H9 (cell line): ENCODE results near the gene ZNF385B. TPM values are rescaled to one million over a fixed set of nuclear protein-coding genes. Genes with fewer than 3 reads are reported as not detected.

ENCODE experiments used
- DNase-seq: peaks from one replicate; pipeline ENCODE4 v3.0.0-alpha.2; 2017
- H2AFZ ChIP-seq: one replicate; pipeline ENCODE4 v1.6.1; 2013; ENCODE audit warnings: mild to moderate bottlenecking, low read length, control low read depth, moderate library complexity
- H2AK5ac ChIP-seq: 2 replicates; pipeline ENCODE4 v1.6.1; 2013; ENCODE audit warnings: low read length, control low read depth, mixed read lengths; ENCODE audit not compliant: insufficient read length
- H2BK120ac ChIP-seq: one replicate; pipeline ENCODE4 v1.6.1; 2013; ENCODE audit warnings: low read depth, mild to moderate bottlenecking, low read length, control low read depth, inconsistent platforms; ENCODE audit not compliant: poor library complexity, severe bottlenecking
- H2BK12ac ChIP-seq: 2 replicates; pipeline ENCODE4 v1.6.1; 2013; ENCODE audit warnings: low read length, control low read depth, mixed read lengths, low read depth; ENCODE audit not compliant: insufficient read length
- H2BK15ac ChIP-seq: 2 replicates; pipeline ENCODE4 v1.6.1; 2013; ENCODE audit warnings: low read depth, low read length, control low read depth
- H2BK20ac ChIP-seq: one replicate; pipeline ENCODE4 v1.6.1; 2013; ENCODE audit warnings: low read depth, mild to moderate bottlenecking, low read length, control low read depth, inconsistent platforms; ENCODE audit not compliant: poor library complexity, severe bottlenecking
- H2BK5ac ChIP-seq: 2 replicates; pipeline ENCODE4 v1.6.1; 2013; ENCODE audit warnings: low read length, control low read depth, mixed read lengths; ENCODE audit not compliant: insufficient read length
- H3K14ac ChIP-seq: 2 replicates; pipeline ENCODE4 v1.6.1; 2013; ENCODE audit warnings: low read length, control low read depth; ENCODE audit not compliant: insufficient read depth
- H3K18ac ChIP-seq: 2 replicates; pipeline ENCODE4 v1.6.1; 2013; ENCODE audit warnings: low read depth, mild to moderate bottlenecking, mixed read lengths, low read length, control low read depth; ENCODE audit not compliant: insufficient read length
- H3K23ac ChIP-seq: 2 replicates; pipeline ENCODE4 v1.6.1; 2013; ENCODE audit warnings: low read length, control low read depth, mixed read lengths, low read depth; ENCODE audit not compliant: insufficient read length
- H3K23me2 ChIP-seq: 2 replicates; pipeline ENCODE4 v1.6.1; 2013; ENCODE audit warnings: low read depth, mild to moderate bottlenecking, mixed read lengths, low read length, control low read depth; ENCODE audit not compliant: insufficient read length, poor library complexity, severe bottlenecking
- H3K27ac ChIP-seq: 2 replicates; pipeline ENCODE4 v1.5.1; 2013; ENCODE audit warnings: low read length, control low read depth, mixed read lengths, low read depth; ENCODE audit not compliant: insufficient read length
- H3K27me3 ChIP-seq: 2 replicates; pipeline ENCODE4 v1.6.1; 2013; ENCODE audit warnings: low read length, control low read depth, inconsistent platforms; ENCODE audit not compliant: insufficient read depth
- H3K4ac ChIP-seq: 2 replicates; pipeline ENCODE4 v1.6.1; 2013; ENCODE audit warnings: low read depth, mild to moderate bottlenecking, control low read depth, inconsistent platforms, low read length, moderate library complexity
- H3K4me1 ChIP-seq: 2 replicates; pipeline ENCODE4 v1.6.1; 2013; ENCODE audit warnings: low read length, control low read depth, inconsistent platforms; ENCODE audit not compliant: insufficient read depth
- H3K4me2 ChIP-seq: 2 replicates; pipeline ENCODE4 v1.6.1; 2013; ENCODE audit warnings: low read length, control low read depth, mixed read lengths; ENCODE audit not compliant: insufficient read length, insufficient read depth
- H3K56ac ChIP-seq: 2 replicates; pipeline ENCODE4 v1.6.1; 2013; ENCODE audit warnings: low read depth, mild to moderate bottlenecking, mixed read lengths, low read length, control low read depth; ENCODE audit not compliant: insufficient read length
- H3K79me1 ChIP-seq: 2 replicates; pipeline ENCODE4 v1.6.1; 2013; ENCODE audit warnings: low read depth, mild to moderate bottlenecking, moderate library complexity, low read length, control low read depth, inconsistent platforms; ENCODE audit not compliant: insufficient read depth, poor library complexity, severe bottlenecking
- H3K79me2 ChIP-seq: 2 replicates; pipeline ENCODE4 v1.6.1; 2013; ENCODE audit warnings: low read length, control low read depth, inconsistent platforms; ENCODE audit not compliant: insufficient read depth
- H3K9ac ChIP-seq: 2 replicates; pipeline ENCODE4 v1.6.1; 2013; ENCODE audit warnings: low read length, control low read depth, mixed read lengths; ENCODE audit not compliant: insufficient read length; ENCODE audit errors: extremely low read depth
- H3K9me3 ChIP-seq: one replicate; pipeline ENCODE4 v1.6.1; 2013; ENCODE audit warnings: low read depth, low read length, inconsistent platforms; ENCODE audit not compliant: control insufficient read depth
- H3T11ph ChIP-seq: one replicate; pipeline ENCODE4 v1.6.1; 2013; ENCODE audit warnings: mild to moderate bottlenecking, low read length, control low read depth, inconsistent platforms
- H4K20me1 ChIP-seq: one replicate; pipeline ENCODE4 v1.6.1; 2013; ENCODE audit not compliant: control insufficient read depth, insufficient read length, insufficient read depth
- H4K5ac ChIP-seq: 2 replicates; pipeline ENCODE4 v1.6.1; 2013; ENCODE audit warnings: low read depth, mild to moderate bottlenecking, mixed read lengths, low read length, control low read depth; ENCODE audit not compliant: insufficient read length
- H4K8ac ChIP-seq: replicated peaks from 2 replicates; pipeline ENCODE4 v1.6.1; 2013; ENCODE audit warnings: low read length, control low read depth, mixed read lengths, low read depth; ENCODE audit not compliant: insufficient read length
- H4K91ac ChIP-seq: 2 replicates; pipeline ENCODE4 v1.6.1; 2013; ENCODE audit warnings: low read depth, mild to moderate bottlenecking, moderate library complexity, mixed read lengths, low read length, control low read depth; ENCODE audit not compliant: insufficient read length
- H3K27ac Mint-ChIP-seq, 3 experiments: 2 replicates in 2 of 3; 3 replicates in 1 of 3; pipeline ENCODE4 v1.8.0; 2020 to 2021; ENCODE audit warnings: mixed read lengths in 3 of 3, mild to moderate bottlenecking in 1 of 3, moderate library complexity in 1 of 3
- H3K27me3 Mint-ChIP-seq: 2 replicates; pipeline ENCODE4 v1.8.0; 2021; ENCODE audit warnings: low read depth, mild to moderate bottlenecking, moderate library complexity, mixed read lengths
- H3K36me3 Mint-ChIP-seq, 3 experiments: 2 replicates in 2 of 3; 3 replicates in 1 of 3; pipeline ENCODE4 v1.8.0; 2020 to 2021; ENCODE audit warnings: low read depth in 3 of 3, mixed read lengths in 3 of 3; ENCODE audit not compliant: insufficient read depth in 1 of 3
- H3K4me1 Mint-ChIP-seq, 2 experiments: 2 replicates each; pipeline ENCODE4 v1.8.0; 2020; ENCODE audit warnings: mixed read lengths in 2 of 2
- H3K4me3 Mint-ChIP-seq, 2 experiments: 2 replicates in 1 of 2; 3 replicates in 1 of 2; pipeline ENCODE4 v1.8.0; 2020 to 2021; ENCODE audit warnings: mild to moderate bottlenecking in 2 of 2, mixed read lengths in 2 of 2, moderate library complexity in 1 of 2
- H3K9me3 Mint-ChIP-seq, 2 experiments: 2 replicates in 1 of 2; 3 replicates in 1 of 2; pipeline ENCODE4 v1.8.0; 2020; ENCODE audit warnings: mild to moderate bottlenecking in 2 of 2, mixed read lengths in 2 of 2, moderate library complexity in 1 of 2
- CTCF ChIP-seq: fragments of 200-600 bp; sonication (generic); conservative IDR thresholded peaks from 3 replicates; pipeline ENCODE4 v1.8.0; 2021; ENCODE audit warnings: antibody characterized with exemption, mild to moderate bottlenecking
- total RNA-seq: library from RNA; stranded (reverse); gene quantifications from 2 replicates; pipeline ENCODE4 v1.2.1, GENCODE V29; 2021

Gene ZNF385B
- total RNA-seq, 1 experiment from 2014 or later, result 2.1 TPM

GRCh38 chr2:179454443-179455171 is 406.8 kb downstream of the ZNF385B start:
- H3K79me1 ChIP-seq, result no peaks in the 10 kb centered on the region
- no peak for DNase-seq
- H2BK12ac ChIP-seq, result no peak overlapping the region
- H3K4me1 ChIP-seq, result no peaks in the 10 kb centered on the region
- no peak overlapping the region for H4K91ac ChIP-seq
- H4K20me1 ChIP-seq, result no peaks in the 10 kb centered on the region
- no peak overlapping the region for H3K14ac ChIP-seq
- H4K5ac ChIP-seq, result no peak overlapping the region
- no peak overlapping the region for H3K27ac Mint-ChIP-seq
- H3K27ac ChIP-seq, result no peak overlapping the region
- H3K27me3 ChIP-seq, result no peaks in the 10 kb centered on the region
- no peaks in the 10 kb centered on the region for H3K23me2 ChIP-seq
- peaks cover 9% of the 10 kb centered on the region for H3K9me3 ChIP-seq
- H2AFZ ChIP-seq, result no peak overlapping the region
- H3K9ac ChIP-seq, result no peak overlapping the region
- no peak overlapping the region for H3K56ac ChIP-seq
- no peak overlapping the region for H3T11ph ChIP-seq
- H2AK5ac ChIP-seq, result no peak overlapping the region
- H2BK120ac ChIP-seq, result no peak overlapping the region
- no peaks in the 10 kb centered on the region for H3K79me2 ChIP-seq
- no peak overlapping the region for H2BK20ac ChIP-seq
- H2BK15ac ChIP-seq, result no peak overlapping the region
- no peak overlapping the region for H3K4me2 ChIP-seq
- H4K8ac ChIP-seq, result no peak overlapping the region
- H3K36me3 Mint-ChIP-seq, result peaks cover 8 to 19% (median 12%) of the 10 kb centered on the region in 3 experiments; a peak in 6 of 7 replicates
- H3K4me3 Mint-ChIP-seq, result no peak overlapping the region
- no peaks in the 10 kb centered on the region for H3K27me3 Mint-ChIP-seq
- no peaks in the 10 kb centered on the region for H3K4me1 Mint-ChIP-seq
- no peak overlapping the region for H3K18ac ChIP-seq
- peaks cover 21% of the 10 kb centered on the region in 2 experiments for H3K9me3 Mint-ChIP-seq
- no peak for TF ChIP-seq CTCF
- no peak overlapping the region for H3K23ac ChIP-seq
- H2BK5ac ChIP-seq, result no peak overlapping the region
- H3K4ac ChIP-seq, result no peak overlapping the region
